MCF 10A (cell line): ENCODE measurements around the gene CFL2. TPM values are rescaled to one million over a fixed set of nuclear protein-coding genes. Genes with fewer than 3 reads are reported as not detected.

Experiments
- BruUV-seq: library from RNA; stranded (reverse); fragments of 400-500 nt; replicated peaks from 2 replicates; lab custom pipeline; 2021; lab: Mats Ljungman, UMichigan
- CTCF ChIA-PET: fragments of 300-600 bp; sonication (Branson Sonifier 250); formaldehyde crosslinking; extraction: SDS; loops from one replicate; lab custom pipeline; 2021; ENCODE audit warnings: antibody characterized with exemption, inconsistent platforms; lab: Yijun Ruan, JAX
- POLR2A ChIA-PET: fragments of 300-600, 350-650 bp; sonication (Branson Sonifier 250); formaldehyde crosslinking; extraction: SDS; loops from one replicate; lab custom pipeline; 2020; ENCODE audit warnings: antibody characterized with exemption, inconsistent platforms; lab: Yijun Ruan, JAX
- DNase-seq: peaks from one replicate; pipeline ENCODE4 v3.0.0-alpha.2; 2018; ENCODE audit not compliant: unreplicated experiment
- H3K27ac Mint-ChIP-seq: one replicate; pipeline ENCODE4 v1.8.0; 2022; ENCODE audit warnings: mild to moderate bottlenecking, low read depth, mixed read lengths; ENCODE audit not compliant: unreplicated experiment
- H3K27me3 Mint-ChIP-seq: one replicate; pipeline ENCODE4 v1.8.0; 2022; ENCODE audit warnings: mixed read lengths; ENCODE audit not compliant: insufficient read depth, unreplicated experiment
- H3K36me3 Mint-ChIP-seq: one replicate; pipeline ENCODE4 v1.8.0; 2022; ENCODE audit warnings: mild to moderate bottlenecking, moderate library complexity, mixed read lengths; ENCODE audit not compliant: insufficient read depth, unreplicated experiment
- H3K4me1 Mint-ChIP-seq: one replicate; pipeline ENCODE4 v1.8.0; 2022; ENCODE audit warnings: mixed read lengths; ENCODE audit not compliant: insufficient read depth, unreplicated experiment
- H3K4me3 Mint-ChIP-seq: one replicate; pipeline ENCODE4 v1.8.0; 2022; ENCODE audit warnings: mild to moderate bottlenecking, moderate library complexity, mixed read lengths; ENCODE audit not compliant: unreplicated experiment
- H3K9me3 Mint-ChIP-seq: one replicate; pipeline ENCODE4 v1.8.0; 2022; ENCODE audit warnings: mixed read lengths; ENCODE audit not compliant: unreplicated experiment
- intact Hi-C: fragments of 100-400 bp; cut with micrococcal nuclease; formaldehyde crosslinking; loops from 2 replicates; pipeline ENCODE4 v1.14.1; 2022
- total RNA-seq: library from RNA; stranded (reverse); gene quantifications from 2 replicates; pipeline ENCODE4 v1.2.3, GENCODE V29; 2022
- TF ChIP-seq, protein P1 (sequence below): fragments of 200-600 bp; IDR thresholded peaks from one replicate; pipeline ENCODE4 v1.8.0; 2022; ENCODE audit warnings: antibody characterized with exemption, mild to moderate bottlenecking; ENCODE audit not compliant: unreplicated experiment

The CFL2 gene
- total RNA-seq, 1 experiment from 2014 or later, result 39.7 TPM

GRCh38 chr14:34722723-34723545 is 8.5 kb upstream of the CFL2 start:
- Mint-ChIP-seq H3K4me1 (peaks cover 10% of the 10 kb centered on the region), H3K4me3 (no peak overlapping the region), H3K36me3 (no peaks in the 10 kb centered on the region), H3K27ac (no peak overlapping the region), H3K9me3 (no peaks in the 10 kb centered on the region), H3K27me3 (no peaks in the 10 kb centered on the region)
- no TSS peak for BruUV-seq
- POLR2A ChIA-PET, result interaction anchor here (1.0 to 1.8 kb wide), 8 partner anchors 9 to 93 kb away, joined by 3 to 15 read pairs (median 4); partner anchors contain the start of gene SNX6
- DNase-seq, result peak; percentile 63
- CTCF ChIA-PET, result interaction anchor here (0.5 to 5.4 kb wide), 22 partner anchors 10 to 699 kb away, joined by 3 to 126 read pairs (median 4); partner anchors contain the start of gene SNX6
- intact Hi-C loops, result loop anchor here (1.0 kb wide), 1 partner anchor 51 kb away; no protein-coding TSS in a partner anchor
- TF ChIP-seq, protein P1, sequence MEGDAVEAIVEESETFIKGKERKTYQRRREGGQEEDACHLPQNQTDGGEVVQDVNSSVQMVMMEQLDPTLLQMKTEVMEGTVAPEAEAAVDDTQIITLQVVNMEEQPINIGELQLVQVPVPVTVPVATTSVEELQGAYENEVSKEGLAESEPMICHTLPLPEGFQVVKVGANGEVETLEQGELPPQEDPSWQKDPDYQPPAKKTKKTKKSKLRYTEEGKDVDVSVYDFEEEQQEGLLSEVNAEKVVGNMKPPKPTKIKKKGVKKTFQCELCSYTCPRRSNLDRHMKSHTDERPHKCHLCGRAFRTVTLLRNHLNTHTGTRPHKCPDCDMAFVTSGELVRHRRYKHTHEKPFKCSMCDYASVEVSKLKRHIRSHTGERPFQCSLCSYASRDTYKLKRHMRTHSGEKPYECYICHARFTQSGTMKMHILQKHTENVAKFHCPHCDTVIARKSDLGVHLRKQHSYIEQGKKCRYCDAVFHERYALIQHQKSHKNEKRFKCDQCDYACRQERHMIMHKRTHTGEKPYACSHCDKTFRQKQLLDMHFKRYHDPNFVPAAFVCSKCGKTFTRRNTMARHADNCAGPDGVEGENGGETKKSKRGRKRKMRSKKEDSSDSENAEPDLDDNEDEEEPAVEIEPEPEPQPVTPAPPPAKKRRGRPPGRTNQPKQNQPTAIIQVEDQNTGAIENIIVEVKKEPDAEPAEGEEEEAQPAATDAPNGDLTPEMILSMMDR, result peak; percentile 79

GRCh38 chr14:34721129-34721528 is 6.7 kb upstream of the CFL2 start:
- Mint-ChIP-seq H3K9me3 (no peaks in the 10 kb centered on the region), H3K4me3 (no peak overlapping the region), H3K27ac (no peak overlapping the region), H3K27me3 (no peaks in the 10 kb centered on the region), H3K36me3 (no peaks in the 10 kb centered on the region), H3K4me1 (peaks cover 10% of the 10 kb centered on the region)
- TF ChIP-seq, protein P1, result no peak
- BruUV-seq, result no TSS peak
- POLR2A ChIA-PET, result no interaction called here
- intact Hi-C loops, result no loop called here
- CTCF ChIA-PET, result interaction anchor here (0.6 to 3.8 kb wide), 3 partner anchors 13 to 90 kb away, joined by 5 to 40 read pairs (median 21); no protein-coding TSS in a partner anchor
- DNase-seq, result no peak

DNA sequence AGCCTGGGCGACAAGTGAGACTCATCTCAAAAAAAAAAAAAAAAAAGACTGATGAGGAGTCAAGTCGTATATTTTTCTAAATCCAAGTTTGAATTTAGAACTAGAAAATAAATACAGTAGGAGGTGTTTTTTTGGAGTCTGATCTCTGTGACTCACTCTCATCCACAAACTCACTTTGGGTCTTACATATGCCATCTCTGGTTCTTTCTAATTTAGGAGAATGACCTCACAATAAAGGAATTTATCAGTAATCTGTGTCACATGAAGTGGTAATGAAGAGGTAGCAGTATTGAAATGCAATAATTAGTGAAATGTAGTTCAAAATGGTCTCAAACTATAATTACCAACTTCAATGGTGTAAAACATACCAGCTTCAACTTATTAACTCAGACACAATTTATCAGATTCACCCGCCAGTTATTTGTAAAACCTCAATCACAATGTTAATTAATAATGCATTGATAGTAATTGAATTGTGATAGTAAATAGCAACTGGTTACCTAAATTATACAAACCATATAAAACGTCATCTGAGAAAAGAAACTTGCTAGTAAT is 4.4 kb upstream of the CFL2 start:
- H3K9me3 Mint-ChIP-seq, result no peaks in the 10 kb centered on the region
- intact Hi-C loops, result no loop called here
- no peak overlapping the region for H3K27ac Mint-ChIP-seq
- H3K36me3 Mint-ChIP-seq, result peaks cover 3% of the 10 kb centered on the region
- TF ChIP-seq, protein P1, result no peak
- peaks cover 15% of the 10 kb centered on the region for H3K4me1 Mint-ChIP-seq
- ChIA-PET POLR2A (interaction anchor here (0.5 to 1.3 kb wide), 3 partner anchors 12 to 47 kb away, joined by 3 to 4 read pairs (median 4); no protein-coding TSS in a partner anchor), CTCF (interaction anchor here (1.6 to 3.8 kb wide), 2 partner anchors 8 to 46 kb away, joined by 4 to 40 read pairs; no protein-coding TSS in a partner anchor)
- H3K27me3 Mint-ChIP-seq, result no peaks in the 10 kb centered on the region
- BruUV-seq, result no TSS peak
- DNase-seq, result no peak
- no peak overlapping the region for H3K4me3 Mint-ChIP-seq
